HL-60 (cell line): ENCODE measurements around the gene TAS1R1.

Experiments
- POLR2AphosphoS5 ChIP-seq: IDR thresholded peaks from 2 replicates; pipeline ENCODE4 v1.6.1; 2012; ENCODE audit warnings: low read depth
- TF ChIP-seq, protein P1 (sequence below): IDR thresholded peaks from one replicate; pipeline ENCODE4 v1.5.1; 2011; ENCODE audit warnings: low read length, control low read depth, inconsistent platforms; ENCODE audit not compliant: insufficient read depth
- TF ChIP-seq, protein P2 (sequence below): IDR thresholded peaks from 2 replicates; pipeline ENCODE4 v1.6.1; 2012; ENCODE audit warnings: low read depth; ENCODE audit not compliant: insufficient replicate concordance

GRCh38 chr1:6547301-6547700 is 7.8 kb upstream of the TAS1R1 start:
- TF ChIP-seq, protein P1, sequence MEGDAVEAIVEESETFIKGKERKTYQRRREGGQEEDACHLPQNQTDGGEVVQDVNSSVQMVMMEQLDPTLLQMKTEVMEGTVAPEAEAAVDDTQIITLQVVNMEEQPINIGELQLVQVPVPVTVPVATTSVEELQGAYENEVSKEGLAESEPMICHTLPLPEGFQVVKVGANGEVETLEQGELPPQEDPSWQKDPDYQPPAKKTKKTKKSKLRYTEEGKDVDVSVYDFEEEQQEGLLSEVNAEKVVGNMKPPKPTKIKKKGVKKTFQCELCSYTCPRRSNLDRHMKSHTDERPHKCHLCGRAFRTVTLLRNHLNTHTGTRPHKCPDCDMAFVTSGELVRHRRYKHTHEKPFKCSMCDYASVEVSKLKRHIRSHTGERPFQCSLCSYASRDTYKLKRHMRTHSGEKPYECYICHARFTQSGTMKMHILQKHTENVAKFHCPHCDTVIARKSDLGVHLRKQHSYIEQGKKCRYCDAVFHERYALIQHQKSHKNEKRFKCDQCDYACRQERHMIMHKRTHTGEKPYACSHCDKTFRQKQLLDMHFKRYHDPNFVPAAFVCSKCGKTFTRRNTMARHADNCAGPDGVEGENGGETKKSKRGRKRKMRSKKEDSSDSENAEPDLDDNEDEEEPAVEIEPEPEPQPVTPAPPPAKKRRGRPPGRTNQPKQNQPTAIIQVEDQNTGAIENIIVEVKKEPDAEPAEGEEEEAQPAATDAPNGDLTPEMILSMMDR = no peak
- TF ChIP-seq POLR2AphosphoS5 = no peak
- TF ChIP-seq, protein P2, sequence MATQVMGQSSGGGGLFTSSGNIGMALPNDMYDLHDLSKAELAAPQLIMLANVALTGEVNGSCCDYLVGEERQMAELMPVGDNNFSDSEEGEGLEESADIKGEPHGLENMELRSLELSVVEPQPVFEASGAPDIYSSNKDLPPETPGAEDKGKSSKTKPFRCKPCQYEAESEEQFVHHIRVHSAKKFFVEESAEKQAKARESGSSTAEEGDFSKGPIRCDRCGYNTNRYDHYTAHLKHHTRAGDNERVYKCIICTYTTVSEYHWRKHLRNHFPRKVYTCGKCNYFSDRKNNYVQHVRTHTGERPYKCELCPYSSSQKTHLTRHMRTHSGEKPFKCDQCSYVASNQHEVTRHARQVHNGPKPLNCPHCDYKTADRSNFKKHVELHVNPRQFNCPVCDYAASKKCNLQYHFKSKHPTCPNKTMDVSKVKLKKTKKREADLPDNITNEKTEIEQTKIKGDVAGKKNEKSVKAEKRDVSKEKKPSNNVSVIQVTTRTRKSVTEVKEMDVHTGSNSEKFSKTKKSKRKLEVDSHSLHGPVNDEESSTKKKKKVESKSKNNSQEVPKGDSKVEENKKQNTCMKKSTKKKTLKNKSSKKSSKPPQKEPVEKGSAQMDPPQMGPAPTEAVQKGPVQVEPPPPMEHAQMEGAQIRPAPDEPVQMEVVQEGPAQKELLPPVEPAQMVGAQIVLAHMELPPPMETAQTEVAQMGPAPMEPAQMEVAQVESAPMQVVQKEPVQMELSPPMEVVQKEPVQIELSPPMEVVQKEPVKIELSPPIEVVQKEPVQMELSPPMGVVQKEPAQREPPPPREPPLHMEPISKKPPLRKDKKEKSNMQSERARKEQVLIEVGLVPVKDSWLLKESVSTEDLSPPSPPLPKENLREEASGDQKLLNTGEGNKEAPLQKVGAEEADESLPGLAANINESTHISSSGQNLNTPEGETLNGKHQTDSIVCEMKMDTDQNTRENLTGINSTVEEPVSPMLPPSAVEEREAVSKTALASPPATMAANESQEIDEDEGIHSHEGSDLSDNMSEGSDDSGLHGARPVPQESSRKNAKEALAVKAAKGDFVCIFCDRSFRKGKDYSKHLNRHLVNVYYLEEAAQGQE = no peak
